ENCODE measurements around the gene PCSK1. TPM values are rescaled to one million over a fixed set of nuclear protein-coding genes. Genes with fewer than 3 reads are reported as not detected.

PCSK1 gene
- total and polyA plus RNA-seq, 2 of the 8 experiments (the other 6 are each of a cell fraction or from before 2014, with no cell fraction given): 1.3 to 3.2 TPM

GRCh38 chr5:96427824-96428223, 5.2 kb downstream of the PCSK1 start:
- Histone ChIP-seq H2BK20ac (ENCODE audit: low read length) (no peak overlapping the region), H3K4me2 (ENCODE audit: insufficient read depth in 1 of 2, low read depth in 2 of 2, low read length in 2 of 2) (no peak overlapping the region), H3K9ac (replicated peaks in 1 of 4; ENCODE audit: extremely low read depth in 1 of 4, low read depth in 3 of 4, low read length in 3 of 4) (no peak overlapping the region), H2BK12ac (ENCODE audit: low read depth, low read length) (no peak overlapping the region), H3K79me1 (ENCODE audit: low read depth, low read length) (no peaks in the 10 kb centered on the region), H3K27ac (ENCODE audit: low read depth, low read length) (no peak overlapping the region), H2AFZ (ENCODE audit: low read length) (no peak overlapping the region), H3K4me1 (replicated peaks in 1 of 4; ENCODE audit: control insufficient read depth in 3 of 4, insufficient read depth in 4 of 4, low read length in 3 of 4) (peaks cover 0 to 2% (median 0%) of the 10 kb centered on the region in 4 experiments; a peak in 1 of 7 replicates), H2BK5ac (ENCODE audit: low read depth, low read length) (no peak overlapping the region), H3K18ac (ENCODE audit: extremely low read depth, low read length) (no peak overlapping the region), H3K23ac (ENCODE audit: insufficient read length) (no peak overlapping the region), H2BK120ac (replicated peaks; ENCODE audit: low read depth, low read length) (no peak overlapping the region), H2BK15ac (ENCODE audit: low read length) (no peak overlapping the region), H3K14ac (ENCODE audit: insufficient read length) (no peak overlapping the region), H3K4me3 (ENCODE audit: extremely low read depth in 1 of 4, insufficient read depth in 2 of 4, low read depth in 3 of 4, low read length in 4 of 4) (no peak overlapping the region), H3K36me3 (ENCODE audit: control insufficient read depth in 2 of 4, insufficient read depth in 4 of 4, low read length in 3 of 4) (no peaks in the 10 kb centered on the region), H4K5ac (ENCODE audit: insufficient read length, low read depth, low read length) (no peak overlapping the region), H4K91ac (replicated peaks; ENCODE audit: insufficient read length, low read length) (no peak overlapping the region), H2AK5ac (ENCODE audit: low read depth, low read length) (no peak overlapping the region), H3K23me2 (ENCODE audit: low read depth, low read length) (peaks cover 10% of the 10 kb centered on the region), H4K8ac (ENCODE audit: extremely low read depth, insufficient read depth, low read length) (no peak overlapping the region), H3K79me2 (ENCODE audit: control insufficient read depth in 1 of 2, insufficient read depth in 2 of 2, low read length in 2 of 2) (no peaks in the 10 kb centered on the region), H4K20me1 (replicated peaks in 1 of 2; ENCODE audit: control insufficient read depth in 1 of 2, insufficient read depth in 2 of 2, low read length in 2 of 2) (no peaks in the 10 kb centered on the region), H3K27me3 (replicated peaks in 1 of 4; ENCODE audit: control insufficient read depth in 3 of 4, extremely low read depth in 1 of 4, insufficient read depth in 3 of 4, low read length in 3 of 4) (peaks cover 4 to 24% (median 16%) of the 10 kb centered on the region in 4 experiments; a peak in 6 of 7 replicates), H3K4ac (replicated peaks; ENCODE audit: insufficient read length, low read depth, low read length) (no peak overlapping the region), H3K9me3 (ENCODE audit: insufficient read depth in 2 of 2, low read depth in 1 of 2, low read length in 1 of 2) (no peaks in the 10 kb centered on the region), H3K56ac (replicated peaks; ENCODE audit: insufficient read length, low read depth, low read length) (no peak overlapping the region)
- WGBS, 2 experiments (ENCODE audit: extremely low coverage in 1 of 2, insufficient coverage in 1 of 2, insufficient read length in 1 of 2, insufficient replicate concordance in 2 of 2, low coverage in 1 of 2, low lambda C conversion rate in 2 of 2, missing lambda C conversion rate in 1 of 2): 80% methylated on average over 5 of the region's 5 CpGs; no CpG with 5 or more reads in 1 of the 2 experiments
- FAIRE-seq (peak; percentile 28), DNase-seq (ENCODE audit: low read depth in 1 of 2, low spot score in 2 of 2) (no peak)
- ChIA-PET CTCF (ENCODE audit: partially characterized antibody) (interaction anchor here (0.5 kb wide), 1 partner anchor 511 kb away, joined by 4 read pairs; no protein-coding TSS in a partner anchor), POLR2A (ENCODE audit: partially characterized antibody) (no interaction called here)
- TF ChIP-seq SIN3A (conservative IDR thresholded peaks at IDR 0.05 in 1 of 2, IDR thresholded peaks at IDR 0.05 in 1 of 2; ENCODE audit: low read depth in 1 of 2, low read length in 2 of 2) (0 out of 4 replicates have a peak, but pooled peaks of 1 of the 2 experiments have one; percentile 39), SIX5 (IDR thresholded peaks at IDR 0.05; ENCODE audit: low read depth, low read length) (no peak)

Measured in H1 (cell line).